GM18873 (cell line): ENCODE results near the gene GNAI2.

Experiments used
- ATAC-seq: cut with Tn5 transposase; IDR thresholded peaks from one replicate; pipeline ENCODE4 v1.9.1; 2021; ENCODE audit warnings: mild to moderate bottlenecking, moderate library complexity, moderate number of reproducible peaks; ENCODE audit not compliant: unreplicated experiment, low FRiP score

The GNAI2 gene

GRCh38 chr3:50235716-50236483 lies at the start of gene GNAI2:
Gene GNAI2 (plus strand): TSS chr3:50236204. CDS start chr3:50236336, 132 bp downstream.
- ATAC-seq, result peak; percentile 90

GRCh38 chr3:50187750-50188149 lies 48.3 kb upstream of the GNAI2 start:
- no peak for ATAC-seq

DNA sequence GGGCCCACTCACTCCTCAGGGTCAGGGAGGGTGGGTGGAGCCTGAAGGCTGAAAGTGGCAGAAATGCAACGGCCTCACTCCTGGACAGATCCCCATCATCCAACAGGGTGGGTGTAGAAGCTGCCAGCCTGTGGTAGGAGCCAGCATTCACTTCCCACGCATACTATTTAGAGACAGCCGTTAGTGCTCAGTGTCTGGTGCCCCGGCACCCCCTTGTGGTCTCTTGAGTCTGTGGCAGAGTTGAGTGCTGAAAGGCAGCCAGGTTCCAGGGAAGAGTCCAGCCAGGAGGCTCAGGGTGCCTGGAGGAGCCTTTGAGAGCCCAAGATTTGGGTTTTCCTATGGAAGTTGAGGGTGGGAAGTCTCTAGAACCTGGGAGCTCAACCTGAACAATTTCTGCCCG lies 46.7 kb upstream of the GNAI2 start:
- ATAC-seq, result no peak

GRCh38 chr3:50189989-50190388 lies 46.0 kb upstream of the GNAI2 start:
- ATAC-seq, result no peak

GRCh38 chr3:50190936-50191660 lies 44.9 kb upstream of the GNAI2 start, which contains the start of gene GNAT1:
Gene GNAT1 (plus strand): TSS chr3:50191610. CDS start chr3:50191726, 116 bp downstream.
- ATAC-seq, result no peak

DNA sequence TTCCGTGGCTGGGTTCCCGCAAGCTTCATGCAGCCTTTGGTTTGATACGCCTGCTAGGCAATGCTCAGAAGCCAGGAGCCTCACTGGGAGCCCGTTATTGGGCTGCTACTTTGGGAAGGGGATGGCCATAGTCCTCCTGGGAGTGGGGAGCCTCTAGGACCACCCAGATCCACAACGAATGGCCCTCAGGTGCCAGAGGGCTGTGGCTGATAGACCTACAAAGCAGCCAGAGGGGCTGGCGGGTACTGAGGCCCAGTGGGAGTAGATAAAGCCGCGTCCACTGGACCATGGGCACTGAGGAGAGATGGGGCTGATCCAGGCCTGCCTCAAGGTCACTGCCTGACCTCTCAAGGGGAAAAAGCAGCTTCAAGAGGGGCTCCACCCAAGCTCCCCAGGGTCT lies 43.9 kb upstream of the GNAI2 start:
- no peak for ATAC-seq

- no peak for ATAC-seq
These were observed 43.3 kb upstream of the GNAI2 start for GRCh38 chr3:50192689-50193141.

DNA sequence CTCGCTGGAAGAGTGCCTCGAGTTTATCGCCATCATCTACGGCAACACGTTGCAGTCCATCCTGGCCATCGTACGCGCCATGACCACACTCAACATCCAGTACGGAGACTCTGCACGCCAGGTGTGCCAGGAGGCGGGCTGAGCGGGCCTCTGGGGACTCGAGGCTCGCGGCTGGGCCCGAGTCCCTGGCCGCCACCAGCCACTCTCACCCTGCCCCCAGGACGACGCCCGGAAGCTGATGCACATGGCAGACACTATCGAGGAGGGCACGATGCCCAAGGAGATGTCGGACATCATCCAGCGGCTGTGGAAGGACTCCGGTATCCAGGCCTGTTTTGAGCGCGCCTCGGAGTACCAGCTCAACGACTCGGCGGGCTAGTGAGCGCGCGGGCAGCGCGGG lies 42.7 kb upstream of the GNAI2 start:
- ATAC-seq, result no peak

DNA sequence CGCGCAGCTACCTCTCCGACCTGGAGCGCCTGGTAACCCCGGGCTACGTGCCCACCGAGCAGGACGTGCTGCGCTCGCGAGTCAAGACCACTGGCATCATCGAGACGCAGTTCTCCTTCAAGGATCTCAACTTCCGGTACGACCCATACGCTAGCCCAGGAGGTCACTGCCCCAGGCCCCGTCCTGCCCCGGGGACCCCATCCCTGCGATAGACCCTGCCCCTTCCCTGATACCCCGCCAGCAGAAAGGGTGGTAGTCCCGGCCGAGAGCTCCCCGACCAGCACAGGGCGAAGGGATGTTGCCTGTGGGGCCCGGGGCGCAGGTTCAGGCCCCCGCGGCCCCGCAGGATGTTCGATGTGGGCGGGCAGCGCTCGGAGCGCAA lies 42.3 kb upstream of the GNAI2 start:
- ATAC-seq, result no peak

DNA sequence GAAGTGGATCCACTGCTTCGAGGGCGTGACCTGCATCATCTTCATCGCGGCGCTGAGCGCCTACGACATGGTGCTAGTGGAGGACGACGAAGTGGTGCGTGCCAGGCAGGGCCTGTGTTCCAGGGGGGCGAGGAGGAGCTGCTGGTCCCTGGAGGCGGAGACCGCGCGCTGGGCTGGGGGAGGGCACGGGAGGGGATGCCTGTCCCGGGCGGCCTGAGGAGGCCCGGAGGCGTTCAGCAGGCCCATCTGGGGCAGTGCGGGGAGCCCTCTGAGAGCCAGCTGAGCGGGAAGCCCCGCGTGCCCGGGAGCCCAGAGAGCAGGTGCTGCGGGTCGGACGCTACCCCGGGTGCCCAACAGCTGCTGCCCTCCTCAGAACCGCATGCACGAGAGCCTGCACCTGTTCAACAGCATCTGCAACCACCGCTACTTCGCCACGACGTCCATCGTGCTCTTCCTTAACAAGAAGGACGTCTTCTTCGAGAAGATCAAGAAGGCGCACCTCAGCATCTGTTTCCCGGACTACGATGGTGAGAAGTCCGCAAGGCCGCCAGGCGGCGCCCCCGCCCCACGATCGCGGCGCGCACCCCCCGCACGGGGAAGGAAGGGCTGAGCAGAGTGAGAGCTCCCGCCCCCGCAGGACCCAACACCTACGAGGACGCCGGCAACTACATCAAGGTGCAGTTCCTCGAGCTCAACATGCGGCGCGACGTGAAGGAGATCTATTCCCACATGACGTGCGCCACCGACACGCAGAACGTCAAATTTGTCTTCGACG lies 41.7 kb upstream of the GNAI2 start:
- no peak for ATAC-seq

DNA sequence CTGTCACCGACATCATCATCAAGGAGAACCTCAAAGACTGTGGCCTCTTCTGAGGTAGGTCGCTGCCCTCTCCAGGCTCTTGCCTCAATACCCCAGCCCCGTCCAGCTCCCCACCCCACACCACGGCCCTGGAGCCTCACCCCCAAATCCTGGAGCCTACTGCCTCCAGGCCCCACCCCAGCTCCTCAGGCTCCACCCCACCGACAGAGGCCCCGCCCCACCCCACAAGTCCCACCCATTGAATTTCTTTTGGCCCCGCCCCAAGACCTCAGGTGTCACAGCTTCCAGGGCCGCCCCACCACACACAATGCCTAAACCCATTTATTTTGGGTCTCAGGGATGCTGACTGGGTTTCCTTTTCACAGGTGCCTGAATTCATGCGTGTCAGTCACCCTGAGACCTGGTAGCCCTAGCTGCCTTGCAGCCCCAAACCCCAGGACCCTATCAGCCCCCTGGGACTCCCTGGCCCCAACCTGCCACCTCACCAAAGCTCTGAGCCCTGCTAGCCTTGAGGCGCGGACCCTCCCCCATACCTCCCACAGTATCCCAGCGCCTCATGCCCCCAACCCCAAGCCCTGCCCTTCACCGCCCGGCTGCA lies 41.0 kb upstream of the GNAI2 start:
- ATAC-seq, result no peak

- ATAC-seq, result no peak
These were observed 40.3 kb upstream of the GNAI2 start for GRCh38 chr3:50195501-50196252.

- ATAC-seq, result no peak
These were observed 39.7 kb upstream of the GNAI2 start for GRCh38 chr3:50196253-50196801.

GRCh38 chr3:50201573-50202315 lies 34.3 kb upstream of the GNAI2 start:
- no peak for ATAC-seq

- no peak for ATAC-seq
These were observed 33.5 kb upstream of the GNAI2 start for GRCh38 chr3:50202353-50203112.

DNA sequence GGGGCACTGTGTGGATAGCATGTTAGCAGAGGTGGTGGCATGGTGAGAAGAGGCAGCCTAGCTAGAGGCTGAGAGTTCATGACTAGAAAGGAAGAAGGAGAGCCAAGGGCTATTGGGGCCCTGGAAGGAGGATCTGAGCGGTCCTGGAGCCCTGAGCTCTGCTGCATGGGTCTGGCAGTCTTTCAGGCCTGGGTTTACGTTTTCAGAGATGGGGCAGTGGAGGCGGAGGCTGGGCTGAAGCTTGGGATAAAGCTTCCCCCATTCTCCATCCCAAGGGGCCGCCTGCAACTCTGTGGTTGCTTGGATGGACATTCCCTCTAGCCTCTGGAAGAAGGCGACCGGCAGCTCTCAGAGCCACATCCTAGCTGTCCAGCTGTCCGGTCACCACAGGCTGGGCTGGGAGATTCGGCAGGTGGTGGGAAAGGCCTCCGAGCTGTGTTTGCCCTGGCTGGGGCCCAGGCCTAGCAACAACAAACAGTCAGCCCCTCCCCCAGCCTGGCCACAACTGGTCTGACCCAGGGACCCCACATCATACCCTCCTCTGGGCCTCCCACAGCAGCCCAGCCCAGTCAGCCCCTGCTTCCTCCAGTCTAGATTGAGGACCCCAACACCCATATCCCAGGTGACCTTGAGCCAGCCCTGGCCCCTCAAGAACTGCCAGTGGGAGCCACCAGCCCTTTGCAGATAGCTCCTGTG lies 32.7 kb upstream of the GNAI2 start:
- ATAC-seq, result no peak
